OCI-LY1 (cell line): ENCODE measurements around the gene TMEM62.

ENCODE experiments used
- CTCF ChIP-seq: fragments of 200-600 bp; sonication (generic), shearing (Covaris generic); IDR thresholded peaks from 2 replicates; pipeline ENCODE4 v1.5.1; 2017; ENCODE audit warnings: mild to moderate bottlenecking, antibody characterized with exemption, low read length, moderate library complexity, mixed read lengths
- EZH2 ChIP-seq: fragments of 200-600 bp; sonication (generic), shearing (Covaris generic); IDR thresholded peaks from 2 replicates; pipeline ENCODE4 v1.8.0; 2017; ENCODE audit warnings: borderline replicate concordance, mixed run types, mild to moderate bottlenecking, antibody characterized with exemption, low read length, moderate library complexity, mixed read lengths

- TF ChIP-seq CTCF (no peak), EZH2 (no peak)
Observed at GRCh38 chr15:43153269-43153668, 19.9 kb downstream of the TMEM62 start.
